GM18520 (cell line): Measurements from ENCODE around the gene EWSR1.

Experiments used
- ATAC-seq: cut with Tn5 transposase; IDR thresholded peaks from one replicate; pipeline ENCODE4 v1.9.1; 2021; ENCODE audit not compliant: unreplicated experiment

The EWSR1 gene

GRCh38 chr22:29302681-29303465 lies 34.8 kb downstream of the EWSR1 start:
- ATAC-seq: no peak

DNA sequence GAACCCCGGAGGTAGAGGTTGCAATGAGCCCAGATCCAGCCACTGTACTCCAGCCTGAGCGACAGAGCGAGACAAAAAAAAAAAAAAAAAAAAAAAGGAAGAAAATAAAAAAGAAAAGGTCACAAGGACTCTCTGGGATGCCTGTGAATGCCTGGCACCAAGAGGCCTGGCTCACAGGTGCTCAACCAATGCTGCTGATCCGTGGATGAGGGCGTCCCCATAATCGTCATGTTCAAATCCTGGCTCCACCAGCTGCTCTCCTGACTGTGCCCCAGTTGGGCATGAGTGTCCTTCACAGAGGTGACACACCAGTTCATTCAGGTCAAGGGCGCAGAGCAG lies 37.7 kb downstream of the EWSR1 start:
- no peak for ATAC-seq

DNA sequence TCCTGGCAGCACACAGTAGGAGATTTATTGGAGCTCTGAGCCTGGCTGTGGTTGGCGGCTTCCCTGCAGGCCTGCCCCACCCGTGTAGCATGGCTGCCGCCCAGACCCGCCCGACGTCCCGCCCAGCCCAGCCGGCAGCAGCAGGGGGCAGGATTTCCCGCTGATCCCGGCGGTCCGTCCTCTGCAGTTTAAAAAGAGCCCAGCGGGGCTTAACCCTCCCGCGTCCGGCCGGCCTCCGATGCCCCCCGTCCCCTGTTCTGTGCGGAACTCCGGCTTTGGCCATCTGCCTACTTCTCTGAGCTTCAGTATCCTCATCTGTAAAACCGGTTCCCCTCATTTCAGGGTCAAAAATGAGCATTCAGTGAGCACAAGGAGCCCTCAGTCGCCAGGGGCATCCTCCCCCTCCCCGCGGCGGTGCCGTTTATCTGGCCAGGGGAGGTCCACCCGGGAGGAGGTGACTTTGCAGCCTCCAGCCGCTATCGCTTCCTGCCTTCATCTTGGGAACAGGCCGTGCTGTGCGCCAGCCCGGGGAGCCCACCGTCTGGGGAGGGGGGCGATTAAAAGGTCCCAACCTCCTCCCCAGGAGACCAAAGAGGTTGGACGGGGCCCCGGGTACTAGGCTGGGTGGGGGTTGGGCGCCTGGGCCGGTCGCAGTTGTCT lies 38.2 kb downstream of the EWSR1 start, which contains the start of gene GAS2L1:
GAS2L1 (plus strand) TSS at position 476 of the 660 bp plus-strand sequence. CDS start 1,456 bp downstream, outside the sequence.
- ATAC-seq: no peak

DNA sequence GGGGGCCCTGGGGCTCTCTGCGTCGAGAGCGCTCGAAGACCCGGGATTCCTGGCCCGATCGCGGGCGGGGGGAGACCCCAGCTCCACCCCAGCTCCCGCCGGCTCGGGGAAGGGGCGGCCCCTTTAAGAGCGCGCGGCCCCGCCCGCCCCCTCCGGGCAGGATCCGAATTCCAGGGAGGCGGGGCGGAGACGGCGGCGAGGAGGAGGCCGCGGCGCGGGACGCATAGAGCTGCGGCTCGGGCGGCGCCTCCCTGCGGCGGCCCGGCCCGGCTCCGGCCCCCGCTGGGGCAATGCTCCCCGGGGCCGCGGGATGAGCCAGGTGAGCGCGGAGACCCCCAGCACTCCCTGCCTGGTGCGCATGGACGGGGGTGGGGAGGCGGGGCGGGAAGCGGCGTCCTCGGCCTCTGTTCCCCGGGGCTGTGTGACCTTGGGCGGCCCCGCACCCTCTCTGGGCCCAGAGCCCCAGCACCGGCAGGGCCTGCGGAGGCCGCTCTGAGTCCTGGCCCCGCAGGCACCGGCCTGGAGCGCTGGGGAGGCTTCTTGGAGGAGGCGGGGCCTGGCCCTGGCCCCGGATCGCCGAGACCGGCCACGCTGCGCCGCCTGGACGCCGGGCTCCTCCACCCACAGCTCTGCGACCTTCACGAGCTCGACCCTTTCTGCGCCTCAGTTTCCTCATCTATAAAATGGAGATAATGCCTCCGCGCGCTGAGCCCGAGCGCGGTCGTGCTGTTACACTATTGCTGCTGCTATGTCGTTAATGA lies 38.9 kb downstream of the EWSR1 start:
- no peak for ATAC-seq

DNA sequence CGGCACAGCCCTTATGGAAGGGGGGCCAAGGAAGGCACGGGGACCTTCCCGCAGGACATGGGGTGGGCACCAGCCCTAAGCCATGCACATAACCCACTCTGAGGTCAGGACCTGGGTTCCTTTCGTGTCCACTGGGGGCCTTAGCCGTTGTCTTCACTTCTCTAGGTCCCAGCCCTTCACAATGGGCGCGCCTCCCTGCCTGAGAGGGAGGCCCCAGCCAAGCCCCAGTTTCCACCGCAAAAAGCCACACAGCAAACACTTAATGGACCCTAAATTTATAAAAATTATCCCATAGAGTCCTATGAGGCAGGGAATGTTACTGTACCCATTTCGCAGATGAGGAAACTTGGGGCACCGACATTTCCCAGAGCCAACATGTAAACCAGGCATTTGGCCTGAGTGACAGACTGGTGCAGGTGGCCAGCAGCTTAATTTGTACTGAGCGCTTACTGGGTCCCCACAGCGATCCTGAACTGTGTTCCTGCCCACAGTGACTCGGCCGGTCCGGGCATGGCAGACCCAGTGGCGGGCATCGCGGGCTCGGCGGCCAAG lies 39.6 kb downstream of the EWSR1 start:
- no peak for ATAC-seq

DNA sequence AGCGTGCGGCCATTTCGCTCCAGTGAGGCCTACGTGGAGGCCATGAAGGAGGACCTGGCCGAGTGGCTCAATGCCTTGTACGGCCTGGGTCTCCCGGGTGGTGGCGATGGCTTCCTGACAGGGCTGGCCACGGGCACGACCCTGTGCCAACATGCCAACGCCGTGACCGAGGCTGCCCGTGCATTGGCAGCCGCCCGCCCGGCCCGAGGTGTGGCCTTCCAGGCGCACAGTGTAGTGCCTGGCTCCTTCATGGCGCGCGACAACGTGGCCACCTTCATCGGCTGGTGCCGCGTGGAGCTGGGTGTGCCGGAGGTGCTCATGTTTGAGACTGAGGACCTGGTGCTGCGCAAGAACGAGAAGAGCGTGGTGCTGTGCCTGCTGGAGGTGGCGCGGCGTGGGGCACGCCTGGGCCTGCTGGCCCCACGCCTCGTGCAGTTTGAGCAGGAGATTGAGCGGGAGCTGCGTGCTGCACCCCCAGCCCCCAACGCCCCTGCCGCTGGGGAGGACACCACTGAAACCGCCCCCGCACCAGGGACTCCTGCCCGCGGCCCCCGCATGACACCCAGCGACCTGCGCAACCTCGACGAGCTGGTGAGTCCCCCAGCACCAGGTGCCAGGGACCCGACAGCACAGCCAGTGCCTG lies 40.2 kb downstream of the EWSR1 start:
- ATAC-seq: no peak

DNA sequence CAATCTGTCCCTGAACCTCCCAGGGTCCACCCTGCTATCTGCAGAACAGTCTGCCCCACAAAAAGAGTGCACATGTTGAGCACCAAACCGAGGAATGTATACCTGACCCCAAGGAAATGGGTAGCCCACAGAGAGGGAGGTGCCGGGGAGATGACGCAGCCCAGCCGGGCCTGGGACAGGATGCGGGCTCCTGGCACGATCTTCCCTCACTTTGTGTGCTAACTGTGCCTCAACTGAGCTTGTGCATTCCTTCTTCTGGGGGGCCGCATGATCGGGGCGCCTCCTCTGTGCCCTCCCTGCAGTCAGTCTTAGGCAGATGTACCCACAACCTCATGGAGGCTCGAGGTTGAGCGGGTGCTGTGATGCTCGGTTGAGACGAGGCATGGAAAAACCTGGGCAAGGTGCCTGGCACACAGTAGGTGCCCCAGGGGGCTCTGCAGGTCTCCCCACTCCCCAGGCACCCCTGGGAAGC lies 40.8 kb downstream of the EWSR1 start:
- ATAC-seq: no peak

DNA sequence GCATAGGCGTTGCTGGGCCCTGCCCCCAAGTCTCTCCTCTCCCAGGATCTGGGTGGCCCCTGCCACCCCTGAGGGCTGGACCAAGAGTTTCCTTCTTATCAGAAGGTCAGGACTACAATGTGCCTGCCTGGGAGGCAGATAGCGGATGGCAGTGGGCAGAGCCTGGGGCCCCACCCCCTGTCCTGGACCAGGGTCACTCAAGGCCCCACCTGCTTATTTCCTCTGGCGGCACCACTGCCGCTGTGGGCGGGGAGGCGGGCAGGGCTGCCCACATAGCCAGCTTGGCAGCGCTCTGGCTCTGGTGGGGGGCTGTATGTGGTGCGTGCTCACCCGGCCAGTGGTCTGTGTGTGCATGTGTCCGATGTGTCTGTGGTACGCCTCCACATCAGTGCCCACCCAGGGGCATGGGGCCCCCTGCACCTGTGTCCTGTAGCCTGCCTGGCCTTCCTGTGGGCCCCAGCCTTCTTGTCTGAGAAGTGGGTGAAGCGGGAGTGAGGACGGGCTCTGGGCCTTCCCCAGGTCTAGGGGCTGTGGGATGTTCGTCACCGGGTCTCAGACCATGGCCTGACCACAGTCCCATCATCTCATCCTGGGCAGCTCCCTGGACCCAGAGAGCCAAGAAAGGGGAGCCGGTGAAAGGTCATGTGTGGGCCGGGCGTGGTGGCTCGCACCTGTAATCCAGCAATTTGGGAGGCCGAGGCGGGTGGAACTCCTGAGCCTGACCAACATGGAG lies 41.4 kb downstream of the EWSR1 start:
- ATAC-seq: no peak

- no peak for ATAC-seq
These were observed 42.2 kb downstream of the EWSR1 start for GRCh38 chr22:29310065-29310862.

DNA sequence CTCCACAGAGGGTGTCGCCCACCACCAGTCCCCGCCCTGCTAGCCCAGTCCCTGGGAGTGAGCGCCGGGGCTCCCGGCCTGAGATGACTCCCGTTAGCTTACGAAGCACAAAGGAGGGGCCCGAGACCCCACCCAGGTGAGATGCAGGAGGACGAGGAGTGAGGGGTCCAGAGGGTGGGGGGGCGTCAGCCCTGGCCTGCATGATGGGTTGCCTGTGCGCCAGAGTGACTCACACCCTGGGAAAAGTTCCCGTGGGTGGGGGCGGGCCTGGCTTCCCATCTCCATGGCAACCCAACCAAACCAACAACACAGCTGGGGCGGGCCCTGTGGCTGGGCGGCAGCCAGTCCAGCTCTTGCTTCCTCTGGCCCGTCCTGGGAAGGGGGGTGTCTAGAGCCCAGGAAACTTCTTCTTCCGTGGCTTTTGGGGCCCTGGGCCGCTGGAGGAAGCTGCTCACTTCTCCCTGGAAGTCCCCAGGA lies 42.8 kb downstream of the EWSR1 start:
- no peak for ATAC-seq

DNA sequence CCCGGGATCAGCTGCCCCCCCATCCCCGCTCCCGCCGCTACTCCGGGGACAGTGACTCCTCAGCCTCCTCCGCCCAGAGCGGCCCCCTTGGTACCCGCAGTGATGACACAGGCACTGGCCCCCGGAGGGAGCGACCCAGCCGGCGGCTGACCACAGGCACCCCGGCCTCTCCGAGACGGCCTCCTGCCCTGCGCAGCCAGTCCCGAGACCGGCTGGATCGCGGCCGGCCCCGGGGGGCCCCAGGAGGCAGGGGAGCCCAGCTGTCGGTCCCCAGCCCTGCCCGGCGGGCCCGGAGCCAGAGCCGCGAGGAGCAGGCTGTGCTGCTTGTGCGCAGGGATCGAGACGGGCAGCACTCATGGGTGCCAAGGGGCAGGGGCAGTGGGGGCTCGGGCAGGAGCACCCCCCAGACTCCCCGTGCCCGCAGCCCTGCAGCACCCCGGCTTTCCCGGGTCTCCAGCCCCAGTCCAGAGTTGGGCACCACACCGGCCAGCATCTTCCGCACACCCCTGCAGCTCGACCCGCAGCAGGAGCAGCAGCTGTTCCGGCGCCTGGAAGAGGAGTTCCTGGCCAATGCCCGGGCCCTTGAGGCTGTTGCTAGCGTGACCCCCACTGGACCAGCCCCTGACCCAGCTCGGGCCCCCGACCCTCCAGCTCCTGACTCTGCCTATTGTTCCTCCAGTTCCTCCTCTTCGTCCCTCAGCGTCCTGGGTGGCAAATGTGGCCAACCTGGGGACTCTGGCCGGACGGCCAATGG lies 43.6 kb downstream of the EWSR1 start:
- no peak for ATAC-seq

- ATAC-seq: no peak
These were observed 44.4 kb downstream of the EWSR1 start for GRCh38 chr22:29312218-29313125.

DNA sequence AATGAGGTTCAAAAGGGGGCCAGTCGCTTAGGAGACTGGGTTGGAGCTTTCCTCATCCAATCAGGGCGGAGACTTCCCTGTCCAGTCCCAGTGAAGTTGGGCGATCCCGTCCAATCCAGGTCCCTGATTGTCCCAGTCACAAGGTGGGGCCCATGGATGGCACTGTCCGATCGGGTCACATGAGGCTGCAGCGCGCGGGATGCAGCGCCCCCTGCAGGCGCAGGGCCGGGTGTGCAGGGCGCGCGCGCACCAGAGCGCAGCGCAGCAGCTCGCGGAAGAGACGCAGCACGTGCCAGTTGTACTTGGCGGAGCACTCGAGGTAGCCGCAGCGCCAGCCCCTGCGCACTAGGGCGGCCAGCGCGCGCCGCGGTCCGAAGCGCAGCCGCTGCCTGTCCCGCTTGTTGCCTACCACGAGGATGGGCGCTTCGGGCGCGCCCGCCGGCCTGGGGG lies 45.1 kb downstream of the EWSR1 start:
- no peak for ATAC-seq

DNA sequence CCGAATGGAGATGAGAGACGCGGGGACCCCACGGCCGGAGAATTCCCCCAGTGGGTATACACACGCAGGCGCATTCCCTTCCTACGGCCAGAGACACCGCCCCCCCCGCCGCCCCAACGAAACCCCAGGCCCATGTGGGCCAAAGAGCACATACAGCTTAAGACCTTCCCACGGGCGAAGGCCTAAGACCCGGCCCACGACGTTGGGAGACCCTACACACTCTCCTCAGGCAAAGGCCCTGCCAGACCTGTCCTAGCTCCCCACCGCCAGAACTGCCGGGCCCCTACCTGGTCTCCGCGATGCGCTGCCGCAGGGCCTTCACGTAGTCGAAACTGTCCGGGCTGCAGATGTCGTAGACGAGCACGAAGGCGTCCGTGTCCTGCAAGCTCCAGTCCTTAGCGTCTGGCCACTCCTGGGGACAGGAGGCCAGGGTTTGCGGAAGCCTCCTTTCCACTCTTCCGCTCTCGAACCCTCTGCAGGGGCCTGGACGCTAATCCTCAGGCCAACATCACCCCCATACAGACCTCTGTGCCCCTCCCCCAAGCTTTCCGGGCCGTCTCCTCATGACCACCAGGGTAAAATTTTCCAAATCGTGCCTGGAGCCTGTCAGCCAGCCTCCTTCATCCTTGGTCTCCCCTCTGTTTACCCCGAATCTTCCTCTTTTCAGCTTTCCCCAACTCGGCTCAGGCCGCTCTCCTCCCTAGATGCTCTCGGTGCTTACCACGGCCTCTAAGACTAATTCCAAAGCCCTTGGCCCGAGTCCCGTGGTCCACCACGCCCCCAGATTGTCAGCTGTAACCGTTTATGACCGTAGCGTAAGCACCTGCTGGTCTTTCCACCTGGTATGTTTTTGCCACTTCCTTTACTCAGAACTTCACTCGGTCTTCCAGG lies 45.8 kb downstream of the EWSR1 start:
- ATAC-seq: no peak

DNA sequence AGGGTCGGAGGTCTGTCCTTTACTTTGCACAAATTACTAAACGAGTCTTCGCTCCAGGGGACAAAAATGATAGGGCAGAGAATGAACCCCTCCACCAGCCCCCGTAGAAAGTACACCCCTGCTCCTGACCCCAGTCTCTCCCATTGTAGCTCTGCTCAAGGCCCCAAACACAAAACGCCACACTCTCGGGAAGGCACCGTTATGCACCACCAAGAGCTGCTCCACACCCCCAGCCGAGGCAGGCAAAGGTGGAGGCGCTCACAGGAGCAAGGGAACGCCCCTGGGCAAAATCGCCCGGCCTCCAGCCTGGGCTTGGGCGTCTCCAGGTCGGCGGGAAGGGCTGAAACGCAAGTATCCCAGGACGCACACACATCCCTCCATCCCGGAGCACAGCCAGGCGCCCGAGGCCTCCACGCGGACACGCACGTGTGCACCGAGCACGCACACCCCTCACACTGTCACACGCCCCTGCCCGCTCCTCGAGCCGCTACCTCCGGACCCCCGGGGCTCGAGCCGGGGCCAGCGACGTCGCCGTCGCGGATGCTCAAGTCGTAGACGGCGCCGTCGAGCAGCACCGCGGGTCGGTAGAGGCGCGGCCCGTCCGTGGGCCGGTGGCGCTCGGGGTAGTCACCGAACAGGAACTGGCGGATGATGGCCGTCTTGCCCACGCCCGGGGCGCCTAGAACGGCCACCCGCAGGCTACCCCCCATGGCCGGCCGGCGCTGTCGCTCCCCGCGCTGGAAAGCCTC lies 46.6 kb downstream of the EWSR1 start:
- no peak for ATAC-seq
